Measurements from ENCODE around the gene EHD2. TPM values are rescaled to one million over a fixed set of nuclear protein-coding genes. Genes with fewer than 3 reads are reported as not detected.

EHD2 gene
- total and polyA plus RNA-seq, 2 of the 13 experiments (the other 11 are each of a cell fraction or from before 2014, with no cell fraction given) = 0.09 to 0.28 TPM

GRCh38 chr19:47697863-47698609, 15.2 kb upstream of the EHD2 start (continued):
- TF ChIP-seq ARNTL (CRISPR knock-in tag; IDR thresholded peaks at IDR 0.05) = no peak
- no peak for TF ChIP-seq ZFP41 (CRISPR knock-in tag; IDR thresholded peaks at IDR 0.05; ENCODE audit: borderline replicate concordance)
- TF ChIP-seq ZNF713 (CRISPR knock-in tag; IDR thresholded peaks at IDR 0.05) = no peak
- no peak for TF ChIP-seq ZNF605 (CRISPR knock-in tag; IDR thresholded peaks at IDR 0.05)
- TF ChIP-seq CCDC6 (CRISPR knock-in tag; IDR thresholded peaks at IDR 0.05) = no peak
- TF ChIP-seq, protein P1, sequence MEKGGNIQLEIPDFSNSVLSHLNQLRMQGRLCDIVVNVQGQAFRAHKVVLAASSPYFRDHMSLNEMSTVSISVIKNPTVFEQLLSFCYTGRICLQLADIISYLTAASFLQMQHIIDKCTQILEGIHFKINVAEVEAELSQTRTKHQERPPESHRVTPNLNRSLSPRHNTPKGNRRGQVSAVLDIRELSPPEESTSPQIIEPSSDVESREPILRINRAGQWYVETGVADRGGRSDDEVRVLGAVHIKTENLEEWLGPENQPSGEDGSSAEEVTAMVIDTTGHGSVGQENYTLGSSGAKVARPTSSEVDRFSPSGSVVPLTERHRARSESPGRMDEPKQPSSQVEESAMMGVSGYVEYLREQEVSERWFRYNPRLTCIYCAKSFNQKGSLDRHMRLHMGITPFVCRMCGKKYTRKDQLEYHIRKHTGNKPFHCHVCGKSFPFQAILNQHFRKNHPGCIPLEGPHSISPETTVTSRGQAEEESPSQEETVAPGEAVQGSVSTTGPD (CRISPR knock-in tag; IDR thresholded peaks at IDR 0.05) = no peak
- no peak for TF ChIP-seq ZNF782 (CRISPR knock-in tag; IDR thresholded peaks at IDR 0.05; ENCODE audit: borderline replicate concordance)
- TF ChIP-seq FOXP4 (CRISPR knock-in tag; IDR thresholded peaks at IDR 0.05) = no peak
- TF ChIP-seq TCF7L2 (IDR thresholded peaks at IDR 0.05; ENCODE audit: low read depth, low read length) = no peak
- TF ChIP-seq MIER3 (CRISPR knock-in tag; IDR thresholded peaks at IDR 0.05; ENCODE audit: borderline replicate concordance) = no peak
- no peak for TF ChIP-seq ZNF343 (CRISPR knock-in tag; IDR thresholded peaks at IDR 0.05)
- TF ChIP-seq ZNF790 (CRISPR knock-in tag; IDR thresholded peaks at IDR 0.05; ENCODE audit: borderline replicate concordance) = no peak
- TF ChIP-seq, protein P2, sequence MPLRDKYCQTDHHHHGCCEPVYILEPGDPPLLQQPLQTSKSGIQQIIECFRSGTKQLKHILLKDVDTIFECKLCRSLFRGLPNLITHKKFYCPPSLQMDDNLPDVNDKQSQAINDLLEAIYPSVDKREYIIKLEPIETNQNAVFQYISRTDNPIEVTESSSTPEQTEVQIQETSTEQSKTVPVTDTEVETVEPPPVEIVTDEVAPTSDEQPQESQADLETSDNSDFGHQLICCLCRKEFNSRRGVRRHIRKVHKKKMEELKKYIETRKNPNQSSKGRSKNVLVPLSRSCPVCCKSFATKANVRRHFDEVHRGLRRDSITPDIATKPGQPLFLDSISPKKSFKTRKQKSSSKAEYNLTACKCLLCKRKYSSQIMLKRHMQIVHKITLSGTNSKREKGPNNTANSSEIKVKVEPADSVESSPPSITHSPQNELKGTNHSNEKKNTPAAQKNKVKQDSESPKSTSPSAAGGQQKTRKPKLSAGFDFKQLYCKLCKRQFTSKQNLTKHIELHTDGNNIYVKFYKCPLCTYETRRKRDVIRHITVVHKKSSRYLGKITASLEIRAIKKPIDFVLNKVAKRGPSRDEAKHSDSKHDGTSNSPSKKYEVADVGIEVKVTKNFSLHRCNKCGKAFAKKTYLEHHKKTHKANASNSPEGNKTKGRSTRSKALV (CRISPR knock-in tag; IDR thresholded peaks at IDR 0.05) = no peak
- TF ChIP-seq ZNF251 (CRISPR knock-in tag; IDR thresholded peaks at IDR 0.05) = no peak
- TF ChIP-seq SOX6 (IDR thresholded peaks at IDR 0.05) = no peak
- TF ChIP-seq SOX6 (CRISPR knock-in tag; IDR thresholded peaks at IDR 0.05) = peak; percentile 53; the same call in 1 of the 2 replicates
- no peak for TF ChIP-seq TCF7 (IDR thresholded peaks at IDR 0.05; ENCODE audit: low read depth)
- TF ChIP-seq, protein P3, sequence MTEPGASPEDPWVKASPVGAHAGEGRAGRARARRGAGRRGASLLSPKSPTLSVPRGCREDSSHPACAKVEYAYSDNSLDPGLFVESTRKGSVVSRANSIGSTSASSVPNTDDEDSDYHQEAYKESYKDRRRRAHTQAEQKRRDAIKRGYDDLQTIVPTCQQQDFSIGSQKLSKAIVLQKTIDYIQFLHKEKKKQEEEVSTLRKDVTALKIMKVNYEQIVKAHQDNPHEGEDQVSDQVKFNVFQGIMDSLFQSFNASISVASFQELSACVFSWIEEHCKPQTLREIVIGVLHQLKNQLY (CRISPR knock-in tag; IDR thresholded peaks at IDR 0.05) = no peak
- TF ChIP-seq NCOA2 (CRISPR knock-in tag; IDR thresholded peaks at IDR 0.05) = no peak
- no peak for TF ChIP-seq ZNF383 (CRISPR knock-in tag; IDR thresholded peaks at IDR 0.05; ENCODE audit: borderline replicate concordance)
- TF ChIP-seq ONECUT2 (CRISPR knock-in tag; IDR thresholded peaks at IDR 0.05) = no peak
- no peak for TF ChIP-seq PAWR (CRISPR knock-in tag; IDR thresholded peaks at IDR 0.05; ENCODE audit: borderline replicate concordance)
- no peak for TF ChIP-seq ZNF329 (CRISPR knock-in tag; IDR thresholded peaks at IDR 0.05; ENCODE audit: low read depth)
- TF ChIP-seq ZKSCAN1 (IDR thresholded peaks at IDR 0.05; ENCODE audit: low read length) = peak; percentile 60; the same call in 1 of the 2 replicates
- no peak for TF ChIP-seq ZNF557 (CRISPR knock-in tag; IDR thresholded peaks at IDR 0.05)
- no peak for TF ChIP-seq ZNF589 (CRISPR knock-in tag; conservative IDR thresholded peaks at IDR 0.05)
- TF ChIP-seq HNRNPLL (IDR thresholded peaks at IDR 0.05; ENCODE audit: low read depth, low read length, poor library complexity, severe bottlenecking) = no peak

Measured in HepG2 (cell line).